GM23338 (cell line): Measurements from ENCODE around the gene MYRF. TPM values are rescaled to one million over a fixed set of nuclear protein-coding genes. Genes with fewer than 3 reads are reported as not detected.

Source experiments
- ATAC-seq: fragments of 200-7000 bp; cut with Tn5 transposase; 3 replicates; pipeline ENCODE4 v1.9.1; 2020
- DNase-seq: peaks from one replicate; pipeline ENCODE4 v3.0.0-alpha.2; 2015; ENCODE audit warnings: low spot score
- H2AFZ ChIP-seq: fragments of 200-600 bp; sonication (generic); 2 replicates; pipeline ENCODE4 v1.8.0; 2016; ENCODE audit warnings: antibody characterized with exemption, mild to moderate bottlenecking, moderate library complexity
- H3F3A ChIP-seq: fragments of 200-600 bp; sonication (generic); replicated peaks from 2 replicates; pipeline ENCODE4 v1.8.0; 2017; ENCODE audit warnings: antibody characterized with exemption, mixed run types, low read depth
- H3K27ac ChIP-seq: fragments of 200-600 bp; sonication (generic); 2 replicates; pipeline ENCODE4 v1.6.1; 2016; ENCODE audit warnings: low read depth
- H3K27me3 ChIP-seq: fragments of 200-600 bp; sonication (generic); 2 replicates; pipeline ENCODE4 v1.8.0; 2016; ENCODE audit warnings: mild to moderate bottlenecking, mixed run types, moderate library complexity; ENCODE audit not compliant: insufficient read depth
- H3K36me3 ChIP-seq: fragments of 200-600 bp; sonication (generic); 2 replicates; pipeline ENCODE4 v1.8.0; 2016; ENCODE audit warnings: mild to moderate bottlenecking; ENCODE audit not compliant: insufficient read depth
- H3K4me1 ChIP-seq: fragments of 200-600 bp; sonication (generic); 2 replicates; pipeline ENCODE4 v1.8.0; 2016; ENCODE audit warnings: mild to moderate bottlenecking, moderate library complexity; ENCODE audit not compliant: insufficient read depth
- H3K4me2 ChIP-seq: fragments of 200-600 bp; sonication (generic); 2 replicates; pipeline ENCODE4 v1.7.1; 2017; ENCODE audit warnings: mixed run types
- H3K4me3 ChIP-seq: fragments of 200-600 bp; sonication (generic); 2 replicates; pipeline ENCODE4 v1.6.1; 2016; ENCODE audit warnings: mixed run types
- H3K79me2 ChIP-seq: fragments of 200-600 bp; sonication (generic); replicated peaks from 2 replicates; pipeline ENCODE4 v1.8.0; 2017; ENCODE audit warnings: mild to moderate bottlenecking; ENCODE audit not compliant: insufficient read depth
- H3K9me2 ChIP-seq: fragments of 200-600 bp; sonication (generic); 2 replicates; pipeline ENCODE4 v1.8.0; 2017; ENCODE audit not compliant: insufficient read depth
- H4K20me1 ChIP-seq: fragments of 200-600 bp; sonication (generic); replicated peaks from 2 replicates; pipeline ENCODE4 v1.8.0; 2017; ENCODE audit warnings: mild to moderate bottlenecking; ENCODE audit not compliant: insufficient read depth
- H3K27ac Mint-ChIP-seq: 2 replicates; pipeline ENCODE4 v1.8.0; 2020; ENCODE audit warnings: inconsistent platforms, mild to moderate bottlenecking, moderate library complexity, mixed read lengths
- H3K27me3 Mint-ChIP-seq: 3 replicates; pipeline ENCODE4 v1.8.0; 2022; ENCODE audit warnings: low read depth, mild to moderate bottlenecking, moderate library complexity, mixed read lengths, inconsistent platforms; ENCODE audit not compliant: insufficient read depth, poor library complexity
- H3K36me3 Mint-ChIP-seq: 3 replicates; pipeline ENCODE4 v1.8.0; 2021; ENCODE audit warnings: low read depth, mild to moderate bottlenecking, inconsistent platforms, moderate library complexity, mixed read lengths
- H3K4me1 Mint-ChIP-seq: 3 replicates; pipeline ENCODE4 v1.8.0; 2020; ENCODE audit warnings: mild to moderate bottlenecking, inconsistent platforms, mixed read lengths
- H3K4me3 Mint-ChIP-seq: 3 replicates; pipeline ENCODE4 v1.8.0; 2021; ENCODE audit warnings: moderate library complexity, mild to moderate bottlenecking, inconsistent platforms, mixed read lengths
- H3K9me3 Mint-ChIP-seq: 3 replicates; pipeline ENCODE4 v1.8.0; 2020; ENCODE audit warnings: moderate library complexity, mild to moderate bottlenecking, inconsistent platforms, mixed read lengths
- CREB1 ChIP-seq: fragments of 250-450 bp; sonication (Bioruptor Pico); IDR thresholded peaks from 2 replicates; pipeline ENCODE4 v1.5.0; 2020; ENCODE audit warnings: low read depth, mild to moderate bottlenecking, moderate library complexity
- EZH2 ChIP-seq: fragments of 200-600 bp; sonication (generic); IDR thresholded peaks from one replicate; pipeline ENCODE4 v1.8.0; 2017; ENCODE audit warnings: antibody characterized with exemption, mild to moderate bottlenecking, low read depth; ENCODE audit not compliant: unreplicated experiment
- EZH2phosphoT487 ChIP-seq: fragments of 200-600 bp; sonication (generic); IDR thresholded peaks from one replicate; pipeline ENCODE4 v1.8.1; 2018; ENCODE audit warnings: antibody characterized with exemption; ENCODE audit not compliant: unreplicated experiment
- NANOG ChIP-seq: IDR thresholded peaks from 2 replicates; pipeline ENCODE4 v1.6.1; 2016; ENCODE audit warnings: antibody characterized with exemption, borderline replicate concordance
- POLR2AphosphoS5 ChIP-seq: IDR thresholded peaks from 2 replicates; pipeline ENCODE4 v1.6.1; 2016; ENCODE audit warnings: antibody characterized with exemption, low read depth
- STAT1 ChIP-seq: IDR thresholded peaks from one replicate; pipeline ENCODE4 v1.6.1; 2016; ENCODE audit warnings: antibody characterized with exemption; ENCODE audit not compliant: unreplicated experiment
- ZNF114 ChIP-seq: fragments of 250-450 bp; sonication (Bioruptor Pico); IDR thresholded peaks from 2 replicates; pipeline ENCODE4 v1.5.0; 2020; ENCODE audit warnings: mild to moderate bottlenecking, moderate library complexity
- ZNF331 ChIP-seq: fragments of 250-450 bp; sonication (Bioruptor Pico); IDR thresholded peaks from 2 replicates; pipeline ENCODE4 v1.5.0; 2020; ENCODE audit warnings: low read depth, mild to moderate bottlenecking, moderate library complexity
- polyA plus RNA-seq: library from polyadenylated mRNA; unstranded; fragments of >200 nt; fragmentation: Nextera tagmentation; extraction: Ambion mirVana; gene quantifications from 2 replicates; pipeline ENCODE4 v1.2.1, GENCODE V29; 2016
- total RNA-seq: library from RNA; depleted of rRNA; stranded (reverse); fragments of >200 nt; shearing (Covaris generic); gene quantifications from 2 replicates; pipeline ENCODE4 v1.2.3, GENCODE V29; 2014
- TF ChIP-seq, protein P1 (sequence below), 2 experiments: fragments of 200-600 bp in 1 of 2; sonication (generic) in 1 of 2; conservative IDR thresholded peaks; 2 replicates each; pipeline versions ENCODE4 v1.5.1 to v1.6.1; 2016 to 2017; ENCODE audit warnings: antibody characterized with exemption in 2 of 2, low read depth in 2 of 2, mild to moderate bottlenecking in 2 of 2, moderate library complexity in 1 of 2
- TF ChIP-seq, protein P2 (sequence below): IDR thresholded peaks from 2 replicates; pipeline ENCODE4 v1.6.1; 2016; ENCODE audit warnings: antibody characterized with exemption
- TF ChIP-seq, protein P3 (sequence below): IDR thresholded peaks from one replicate; pipeline ENCODE4 v1.6.1; 2018; ENCODE audit warnings: antibody characterized with exemption; ENCODE audit not compliant: unreplicated experiment
- TF ChIP-seq, protein P4 (sequence below): fragments of 250-450 bp; sonication (Bioruptor Pico); IDR thresholded peaks from 2 replicates; pipeline ENCODE4 v1.5.0; 2020; ENCODE audit warnings: mild to moderate bottlenecking, moderate library complexity

The MYRF gene
- total and polyA plus RNA-seq, 2 experiments from 2014 or later: 1.9 to 5.5 TPM

DNA sequence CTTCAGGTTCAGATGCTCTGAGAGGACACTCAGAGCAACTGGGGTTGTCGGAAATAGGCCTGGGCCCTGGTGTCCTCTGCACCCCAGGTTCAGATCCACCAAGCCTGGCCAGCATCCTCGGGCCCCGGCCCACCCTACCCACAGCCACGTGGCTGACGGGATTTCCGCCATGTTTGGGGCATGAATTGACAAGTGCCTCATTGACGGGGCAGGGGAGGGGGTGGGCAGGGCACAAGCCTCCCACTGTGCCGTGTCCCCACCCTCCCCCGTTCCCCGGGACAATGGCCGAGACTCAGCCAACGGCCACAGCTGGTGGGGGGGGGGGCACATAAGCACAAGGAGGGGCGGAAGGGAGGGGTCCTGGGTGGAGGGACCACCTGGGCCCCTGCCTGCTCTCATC, 8.5 kb downstream of the MYRF start:
- Histone ChIP-seq H3K9me2 (no peaks in the 10 kb centered on the region), H2AFZ (no peak overlapping the region), H3K79me2 (no peaks in the 10 kb centered on the region), H3F3A (no peaks in the 10 kb centered on the region), H3K4me1 (peaks cover 26% of the 10 kb centered on the region; the same call in 1 of the 2 replicates), H3K4me2 (no peak overlapping the region), H3K4me3 (no peak overlapping the region), H3K27ac (no peak overlapping the region), H4K20me1 (no peaks in the 10 kb centered on the region), H3K27me3 (no peaks in the 10 kb centered on the region), H3K36me3 (no peaks in the 10 kb centered on the region)
- DNase-seq (no peak), ATAC-seq (no peak)
- Mint-ChIP-seq H3K27me3 (peaks cover 15% of the 10 kb centered on the region), H3K36me3 (no peaks in the 10 kb centered on the region), H3K27ac (no peak overlapping the region), H3K4me3 (no peak overlapping the region), H3K4me1 (peaks cover 34% of the 10 kb centered on the region), H3K9me3 (no peaks in the 10 kb centered on the region; the same call in 2 of the 3 replicates)
- TF ChIP-seq, protein P1, sequence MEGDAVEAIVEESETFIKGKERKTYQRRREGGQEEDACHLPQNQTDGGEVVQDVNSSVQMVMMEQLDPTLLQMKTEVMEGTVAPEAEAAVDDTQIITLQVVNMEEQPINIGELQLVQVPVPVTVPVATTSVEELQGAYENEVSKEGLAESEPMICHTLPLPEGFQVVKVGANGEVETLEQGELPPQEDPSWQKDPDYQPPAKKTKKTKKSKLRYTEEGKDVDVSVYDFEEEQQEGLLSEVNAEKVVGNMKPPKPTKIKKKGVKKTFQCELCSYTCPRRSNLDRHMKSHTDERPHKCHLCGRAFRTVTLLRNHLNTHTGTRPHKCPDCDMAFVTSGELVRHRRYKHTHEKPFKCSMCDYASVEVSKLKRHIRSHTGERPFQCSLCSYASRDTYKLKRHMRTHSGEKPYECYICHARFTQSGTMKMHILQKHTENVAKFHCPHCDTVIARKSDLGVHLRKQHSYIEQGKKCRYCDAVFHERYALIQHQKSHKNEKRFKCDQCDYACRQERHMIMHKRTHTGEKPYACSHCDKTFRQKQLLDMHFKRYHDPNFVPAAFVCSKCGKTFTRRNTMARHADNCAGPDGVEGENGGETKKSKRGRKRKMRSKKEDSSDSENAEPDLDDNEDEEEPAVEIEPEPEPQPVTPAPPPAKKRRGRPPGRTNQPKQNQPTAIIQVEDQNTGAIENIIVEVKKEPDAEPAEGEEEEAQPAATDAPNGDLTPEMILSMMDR (conservative IDR thresholded peaks at IDR 0.05; ENCODE audit: low read depth in 2 of 2): no peak
- no peak for TF ChIP-seq ZNF331 (CRISPR knock-in tag)
- TF ChIP-seq EZH2phosphoT487: no peak
- TF ChIP-seq, protein P2, sequence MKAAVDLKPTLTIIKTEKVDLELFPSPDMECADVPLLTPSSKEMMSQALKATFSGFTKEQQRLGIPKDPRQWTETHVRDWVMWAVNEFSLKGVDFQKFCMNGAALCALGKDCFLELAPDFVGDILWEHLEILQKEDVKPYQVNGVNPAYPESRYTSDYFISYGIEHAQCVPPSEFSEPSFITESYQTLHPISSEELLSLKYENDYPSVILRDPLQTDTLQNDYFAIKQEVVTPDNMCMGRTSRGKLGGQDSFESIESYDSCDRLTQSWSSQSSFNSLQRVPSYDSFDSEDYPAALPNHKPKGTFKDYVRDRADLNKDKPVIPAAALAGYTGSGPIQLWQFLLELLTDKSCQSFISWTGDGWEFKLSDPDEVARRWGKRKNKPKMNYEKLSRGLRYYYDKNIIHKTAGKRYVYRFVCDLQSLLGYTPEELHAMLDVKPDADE: no peak
- TF ChIP-seq, protein P3, sequence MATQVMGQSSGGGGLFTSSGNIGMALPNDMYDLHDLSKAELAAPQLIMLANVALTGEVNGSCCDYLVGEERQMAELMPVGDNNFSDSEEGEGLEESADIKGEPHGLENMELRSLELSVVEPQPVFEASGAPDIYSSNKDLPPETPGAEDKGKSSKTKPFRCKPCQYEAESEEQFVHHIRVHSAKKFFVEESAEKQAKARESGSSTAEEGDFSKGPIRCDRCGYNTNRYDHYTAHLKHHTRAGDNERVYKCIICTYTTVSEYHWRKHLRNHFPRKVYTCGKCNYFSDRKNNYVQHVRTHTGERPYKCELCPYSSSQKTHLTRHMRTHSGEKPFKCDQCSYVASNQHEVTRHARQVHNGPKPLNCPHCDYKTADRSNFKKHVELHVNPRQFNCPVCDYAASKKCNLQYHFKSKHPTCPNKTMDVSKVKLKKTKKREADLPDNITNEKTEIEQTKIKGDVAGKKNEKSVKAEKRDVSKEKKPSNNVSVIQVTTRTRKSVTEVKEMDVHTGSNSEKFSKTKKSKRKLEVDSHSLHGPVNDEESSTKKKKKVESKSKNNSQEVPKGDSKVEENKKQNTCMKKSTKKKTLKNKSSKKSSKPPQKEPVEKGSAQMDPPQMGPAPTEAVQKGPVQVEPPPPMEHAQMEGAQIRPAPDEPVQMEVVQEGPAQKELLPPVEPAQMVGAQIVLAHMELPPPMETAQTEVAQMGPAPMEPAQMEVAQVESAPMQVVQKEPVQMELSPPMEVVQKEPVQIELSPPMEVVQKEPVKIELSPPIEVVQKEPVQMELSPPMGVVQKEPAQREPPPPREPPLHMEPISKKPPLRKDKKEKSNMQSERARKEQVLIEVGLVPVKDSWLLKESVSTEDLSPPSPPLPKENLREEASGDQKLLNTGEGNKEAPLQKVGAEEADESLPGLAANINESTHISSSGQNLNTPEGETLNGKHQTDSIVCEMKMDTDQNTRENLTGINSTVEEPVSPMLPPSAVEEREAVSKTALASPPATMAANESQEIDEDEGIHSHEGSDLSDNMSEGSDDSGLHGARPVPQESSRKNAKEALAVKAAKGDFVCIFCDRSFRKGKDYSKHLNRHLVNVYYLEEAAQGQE: no peak
- no peak for TF ChIP-seq STAT1
- TF ChIP-seq EZH2: no peak
- TF ChIP-seq ZNF114: no peak
- TF ChIP-seq POLR2AphosphoS5: no peak
- TF ChIP-seq, protein P4, sequence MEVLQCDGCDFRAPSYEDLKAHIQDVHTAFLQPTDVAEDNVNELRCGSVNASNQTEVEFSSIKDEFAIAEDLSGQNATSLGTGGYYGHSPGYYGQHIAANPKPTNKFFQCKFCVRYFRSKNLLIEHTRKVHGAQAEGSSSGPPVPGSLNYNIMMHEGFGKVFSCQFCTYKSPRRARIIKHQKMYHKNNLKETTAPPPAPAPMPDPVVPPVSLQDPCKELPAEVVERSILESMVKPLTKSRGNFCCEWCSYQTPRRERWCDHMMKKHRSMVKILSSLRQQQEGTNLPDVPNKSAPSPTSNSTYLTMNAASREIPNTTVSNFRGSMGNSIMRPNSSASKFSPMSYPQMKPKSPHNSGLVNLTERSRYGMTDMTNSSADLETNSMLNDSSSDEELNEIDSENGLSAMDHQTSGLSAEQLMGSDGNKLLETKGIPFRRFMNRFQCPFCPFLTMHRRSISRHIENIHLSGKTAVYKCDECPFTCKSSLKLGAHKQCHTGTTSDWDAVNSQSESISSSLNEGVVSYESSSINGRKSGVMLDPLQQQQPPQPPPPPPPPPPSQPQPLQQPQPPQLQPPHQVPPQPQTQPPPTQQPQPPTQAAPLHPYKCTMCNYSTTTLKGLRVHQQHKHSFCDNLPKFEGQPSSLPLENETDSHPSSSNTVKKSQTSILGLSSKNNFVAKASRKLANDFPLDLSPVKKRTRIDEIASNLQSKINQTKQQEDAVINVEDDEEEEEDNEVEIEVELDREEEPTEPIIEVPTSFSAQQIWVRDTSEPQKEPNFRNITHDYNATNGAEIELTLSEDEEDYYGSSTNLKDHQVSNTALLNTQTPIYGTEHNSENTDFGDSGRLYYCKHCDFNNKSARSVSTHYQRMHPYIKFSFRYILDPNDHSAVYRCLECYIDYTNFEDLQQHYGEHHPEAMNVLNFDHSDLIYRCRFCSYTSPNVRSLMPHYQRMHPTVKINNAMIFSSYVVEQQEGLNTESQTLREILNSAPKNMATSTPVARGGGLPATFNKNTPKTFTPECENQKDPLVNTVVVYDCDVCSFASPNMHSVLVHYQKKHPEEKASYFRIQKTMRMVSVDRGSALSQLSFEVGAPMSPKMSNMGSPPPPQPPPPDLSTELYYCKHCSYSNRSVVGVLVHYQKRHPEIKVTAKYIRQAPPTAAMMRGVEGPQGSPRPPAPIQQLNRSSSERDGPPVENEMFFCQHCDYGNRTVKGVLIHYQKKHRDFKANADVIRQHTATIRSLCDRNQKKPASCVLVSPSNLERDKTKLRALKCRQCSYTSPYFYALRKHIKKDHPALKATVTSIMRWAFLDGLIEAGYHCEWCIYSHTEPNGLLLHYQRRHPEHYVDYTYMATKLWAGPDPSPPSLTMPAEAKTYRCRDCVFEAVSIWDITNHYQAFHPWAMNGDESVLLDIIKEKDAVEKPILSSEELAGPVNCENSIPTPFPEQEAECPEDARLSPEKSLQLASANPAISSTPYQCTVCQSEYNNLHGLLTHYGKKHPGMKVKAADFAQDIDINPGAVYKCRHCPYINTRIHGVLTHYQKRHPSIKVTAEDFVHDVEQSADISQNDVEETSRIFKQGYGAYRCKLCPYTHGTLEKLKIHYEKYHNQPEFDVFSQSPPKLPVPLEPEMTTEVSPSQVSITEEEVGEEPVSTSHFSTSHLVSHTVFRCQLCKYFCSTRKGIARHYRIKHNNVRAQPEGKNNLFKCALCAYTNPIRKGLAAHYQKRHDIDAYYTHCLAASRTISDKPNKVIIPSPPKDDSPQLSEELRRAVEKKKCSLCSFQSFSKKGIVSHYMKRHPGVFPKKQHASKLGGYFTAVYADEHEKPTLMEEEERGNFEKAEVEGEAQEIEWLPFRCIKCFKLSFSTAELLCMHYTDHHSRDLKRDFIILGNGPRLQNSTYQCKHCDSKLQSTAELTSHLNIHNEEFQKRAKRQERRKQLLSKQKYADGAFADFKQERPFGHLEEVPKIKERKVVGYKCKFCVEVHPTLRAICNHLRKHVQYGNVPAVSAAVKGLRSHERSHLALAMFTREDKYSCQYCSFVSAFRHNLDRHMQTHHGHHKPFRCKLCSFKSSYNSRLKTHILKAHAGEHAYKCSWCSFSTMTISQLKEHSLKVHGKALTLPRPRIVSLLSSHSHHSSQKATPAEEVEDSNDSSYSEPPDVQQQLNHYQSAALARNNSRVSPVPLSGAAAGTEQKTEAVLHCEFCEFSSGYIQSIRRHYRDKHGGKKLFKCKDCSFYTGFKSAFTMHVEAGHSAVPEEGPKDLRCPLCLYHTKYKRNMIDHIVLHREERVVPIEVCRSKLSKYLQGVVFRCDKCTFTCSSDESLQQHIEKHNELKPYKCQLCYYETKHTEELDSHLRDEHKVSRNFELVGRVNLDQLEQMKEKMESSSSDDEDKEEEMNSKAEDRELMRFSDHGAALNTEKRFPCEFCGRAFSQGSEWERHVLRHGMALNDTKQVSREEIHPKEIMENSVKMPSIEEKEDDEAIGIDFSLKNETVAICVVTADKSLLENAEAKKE (CRISPR knock-in tag): no peak
- no peak for TF ChIP-seq CREB1 (CRISPR knock-in tag)
- no peak for TF ChIP-seq NANOG
